ENCODE data around the gene OR2T27.

The OR2T27 gene

GRCh38 chr1:248696774-248697173, 41.4 kb upstream of the OR2T27 start:
- Histone ChIP-seq H4K5ac (ENCODE audit: low read length) (no peak overlapping the region), H3K27ac (ENCODE audit: low read depth, low read length) (no peak overlapping the region), H3K4me1 (ENCODE audit: control insufficient read depth, low read depth, low read length) (no peaks in the 10 kb centered on the region), H2BK120ac (ENCODE audit: low read depth, low read length) (no peak overlapping the region), H4K8ac (ENCODE audit: low read depth, low read length) (no peak overlapping the region), H2BK15ac (replicated peaks; ENCODE audit: low read depth) (no peak overlapping the region), H3K9ac (ENCODE audit: low read length) (no peak overlapping the region), H3K18ac (ENCODE audit: low read length) (no peak overlapping the region), H3K23ac (ENCODE audit: low read length) (no peak overlapping the region), H3K4ac (ENCODE audit: low read depth, low read length) (no peak overlapping the region), H3K4me2 (ENCODE audit: low read length) (no peak overlapping the region), H3K79me2 (ENCODE audit: control insufficient read depth, insufficient read depth, low read length) (no peaks in the 10 kb centered on the region), H3K4me3 (ENCODE audit: low read length) (no peak overlapping the region), H3K56ac (ENCODE audit: low read length) (no peak overlapping the region), H2BK5ac (ENCODE audit: low read length) (no peak overlapping the region), H2AK5ac (ENCODE audit: low read length) (no peak overlapping the region), H3K36me3 (ENCODE audit: control insufficient read depth, insufficient read depth, low read length) (no peaks in the 10 kb centered on the region), H3K27me3 (ENCODE audit: insufficient read depth, low read length, poor library complexity) (no peaks in the 10 kb centered on the region), H3K79me1 (ENCODE audit: low read length) (no peaks in the 10 kb centered on the region)
- WGBS (ENCODE audit: extremely low coverage, insufficient coverage, low lambda C conversion rate): no CpG with 5 or more reads among the region's 3 CpGs
- DNase-seq: no peak

- Histone ChIP-seq H4K8ac (ENCODE audit: low read depth, low read length) (no peak overlapping the region), H3K9ac (ENCODE audit: low read length) (no peak overlapping the region), H3K79me1 (ENCODE audit: low read length) (no peaks in the 10 kb centered on the region), H2AK5ac (ENCODE audit: low read length) (no peak overlapping the region), H3K27me3 (ENCODE audit: insufficient read depth, low read length, poor library complexity) (no peaks in the 10 kb centered on the region), H3K4me3 (ENCODE audit: low read length) (no peak overlapping the region), H3K4ac (ENCODE audit: low read depth, low read length) (no peak overlapping the region), H3K23ac (ENCODE audit: low read length) (no peak overlapping the region), H3K36me3 (ENCODE audit: control insufficient read depth, insufficient read depth, low read length) (no peaks in the 10 kb centered on the region), H3K79me2 (ENCODE audit: control insufficient read depth, insufficient read depth, low read length) (no peaks in the 10 kb centered on the region), H3K4me2 (ENCODE audit: low read length) (no peak overlapping the region), H2BK120ac (ENCODE audit: low read depth, low read length) (no peak overlapping the region), H2BK15ac (replicated peaks; ENCODE audit: low read depth) (no peak overlapping the region), H3K27ac (ENCODE audit: low read depth, low read length) (no peak overlapping the region), H3K18ac (ENCODE audit: low read length) (no peak overlapping the region), H3K56ac (ENCODE audit: low read length) (no peak overlapping the region), H4K5ac (ENCODE audit: low read length) (no peak overlapping the region), H3K4me1 (ENCODE audit: control insufficient read depth, low read depth, low read length) (no peaks in the 10 kb centered on the region), H2BK5ac (ENCODE audit: low read length) (no peak overlapping the region)
- no CpG with 5 or more reads among the region's 3 CpGs for WGBS (ENCODE audit: extremely low coverage, insufficient coverage, low lambda C conversion rate)
- DNase-seq: no peak
Measured at GRCh38 chr1:248696261-248696660, 40.9 kb upstream of the OR2T27 start.

GRCh38 chr1:248695451-248696132, 40.3 kb upstream of the OR2T27 start:
- H2AK5ac ChIP-seq (ENCODE audit: low read length): no peak overlapping the region
- H4K5ac ChIP-seq (ENCODE audit: low read length): no peak overlapping the region
- WGBS (ENCODE audit: extremely low coverage, insufficient coverage, low lambda C conversion rate): no CpG with 5 or more reads among the region's 13 CpGs
- no peak overlapping the region for H2BK15ac ChIP-seq (replicated peaks; ENCODE audit: low read depth)
- no peak overlapping the region for H3K18ac ChIP-seq (ENCODE audit: low read length)
- no peaks in the 10 kb centered on the region for H3K79me1 ChIP-seq (ENCODE audit: low read length)
- no peak overlapping the region for H2BK5ac ChIP-seq (ENCODE audit: low read length)
- H3K23ac ChIP-seq (ENCODE audit: low read length): no peak overlapping the region
- no peak overlapping the region for H3K4ac ChIP-seq (ENCODE audit: low read depth, low read length)
- H3K79me2 ChIP-seq (ENCODE audit: control insufficient read depth, insufficient read depth, low read length): no peaks in the 10 kb centered on the region
- H3K9ac ChIP-seq (ENCODE audit: low read length): no peak overlapping the region
- no peaks in the 10 kb centered on the region for H3K36me3 ChIP-seq (ENCODE audit: control insufficient read depth, insufficient read depth, low read length)
- H3K4me2 ChIP-seq (ENCODE audit: low read length): no peak overlapping the region
- no peak overlapping the region for H4K8ac ChIP-seq (ENCODE audit: low read depth, low read length)
- H3K4me3 ChIP-seq (ENCODE audit: low read length): no peak overlapping the region
- no peak overlapping the region for H3K56ac ChIP-seq (ENCODE audit: low read length)
- H3K4me1 ChIP-seq (ENCODE audit: control insufficient read depth, low read depth, low read length): no peaks in the 10 kb centered on the region
- H2BK120ac ChIP-seq (ENCODE audit: low read depth, low read length): no peak overlapping the region
- DNase-seq: no peak
- H3K27me3 ChIP-seq (ENCODE audit: insufficient read depth, low read length, poor library complexity): no peaks in the 10 kb centered on the region
- no peak overlapping the region for H3K27ac ChIP-seq (ENCODE audit: low read depth, low read length)

- Histone ChIP-seq H3K27ac (ENCODE audit: low read depth, low read length) (no peak overlapping the region), H2AK5ac (ENCODE audit: low read length) (no peak overlapping the region), H3K9ac (ENCODE audit: low read length) (no peak overlapping the region), H3K23ac (ENCODE audit: low read length) (no peak overlapping the region), H3K4me2 (ENCODE audit: low read length) (no peak overlapping the region), H2BK5ac (ENCODE audit: low read length) (no peak overlapping the region), H2BK120ac (ENCODE audit: low read depth, low read length) (no peak overlapping the region), H3K79me1 (ENCODE audit: low read length) (no peaks in the 10 kb centered on the region), H4K8ac (ENCODE audit: low read depth, low read length) (no peak overlapping the region), H3K36me3 (ENCODE audit: control insufficient read depth, insufficient read depth, low read length) (no peaks in the 10 kb centered on the region), H4K5ac (ENCODE audit: low read length) (no peak overlapping the region), H3K4ac (ENCODE audit: low read depth, low read length) (no peak overlapping the region), H2BK15ac (replicated peaks; ENCODE audit: low read depth) (no peak overlapping the region), H3K18ac (ENCODE audit: low read length) (no peak overlapping the region), H3K79me2 (ENCODE audit: control insufficient read depth, insufficient read depth, low read length) (no peaks in the 10 kb centered on the region), H3K27me3 (ENCODE audit: insufficient read depth, low read length, poor library complexity) (no peaks in the 10 kb centered on the region), H3K4me3 (ENCODE audit: low read length) (no peak overlapping the region), H3K4me1 (ENCODE audit: control insufficient read depth, low read depth, low read length) (no peaks in the 10 kb centered on the region), H3K56ac (ENCODE audit: low read length) (no peak overlapping the region)
- DNase-seq: no peak
- no CpG with 5 or more reads among the region's 51 CpGs for WGBS (ENCODE audit: extremely low coverage, insufficient coverage, low lambda C conversion rate)
Measured at GRCh38 chr1:248691567-248692155, 36.3 kb upstream of the OR2T27 start.

- no peak overlapping the region for H2BK5ac ChIP-seq (ENCODE audit: low read length)
- H3K4ac ChIP-seq (ENCODE audit: low read depth, low read length): no peak overlapping the region
- no peaks in the 10 kb centered on the region for H3K79me2 ChIP-seq (ENCODE audit: control insufficient read depth, insufficient read depth, low read length)
- WGBS (ENCODE audit: extremely low coverage, insufficient coverage, low lambda C conversion rate): no CpG with 5 or more reads among the region's 4 CpGs
- no peak overlapping the region for H3K27ac ChIP-seq (ENCODE audit: low read depth, low read length)
- no peak overlapping the region for H3K9ac ChIP-seq (ENCODE audit: low read length)
- H2BK15ac ChIP-seq (replicated peaks; ENCODE audit: low read depth): no peak overlapping the region
- no peak overlapping the region for H3K18ac ChIP-seq (ENCODE audit: low read length)
- no peak overlapping the region for H4K5ac ChIP-seq (ENCODE audit: low read length)
- H3K23ac ChIP-seq (ENCODE audit: low read length): no peak overlapping the region
- H2BK120ac ChIP-seq (ENCODE audit: low read depth, low read length): no peak overlapping the region
- DNase-seq: no peak
- H3K79me1 ChIP-seq (ENCODE audit: low read length): no peaks in the 10 kb centered on the region
- H3K36me3 ChIP-seq (ENCODE audit: control insufficient read depth, insufficient read depth, low read length): no peaks in the 10 kb centered on the region
- H3K4me2 ChIP-seq (ENCODE audit: low read length): no peak overlapping the region
- H3K27me3 ChIP-seq (ENCODE audit: insufficient read depth, low read length, poor library complexity): no peaks in the 10 kb centered on the region
- H3K4me3 ChIP-seq (ENCODE audit: low read length): no peak overlapping the region
- no peak overlapping the region for H2AK5ac ChIP-seq (ENCODE audit: low read length)
- H3K4me1 ChIP-seq (ENCODE audit: control insufficient read depth, low read depth, low read length): no peaks in the 10 kb centered on the region
- H3K56ac ChIP-seq (ENCODE audit: low read length): no peak overlapping the region
- H4K8ac ChIP-seq (ENCODE audit: low read depth, low read length): no peak overlapping the region
Measured at GRCh38 chr1:248688527-248689298, 33.4 kb upstream of the OR2T27 start.
